BLaER1 treated with 17β-estradiol and CSF1 and Interleukin-3, amounts not matched to agents 10 nM and 100 nM (cell line): ENCODE results near the gene NGFR.

Experiments used
- H3K27ac ChIP-seq, 11 experiments: shearing (Covaris generic); formaldehyde crosslinking; 2 replicates each; pipeline ENCODE4 v1.8.1; 2022
- H3K27me3 ChIP-seq, 11 experiments: shearing (Covaris generic); formaldehyde crosslinking; 2 replicates each; pipeline ENCODE4 v1.8.1; 2022
- H3K36me3 ChIP-seq, 11 experiments: shearing (Covaris generic); formaldehyde crosslinking; 2 replicates each; pipeline ENCODE4 v1.8.1; 2022
- H3K4me1 ChIP-seq, 10 experiments: shearing (Covaris generic); formaldehyde crosslinking; 2 replicates each; pipeline ENCODE4 v1.8.1; 2022
- H3K4me2 ChIP-seq, 11 experiments: shearing (Covaris generic); formaldehyde crosslinking; 2 replicates each; pipeline ENCODE4 v1.8.1; 2022
- H3K4me3 ChIP-seq, 10 experiments: shearing (Covaris generic); formaldehyde crosslinking; 2 replicates each; pipeline ENCODE4 v1.8.1; 2022
- H3K9ac ChIP-seq, 11 experiments: shearing (Covaris generic); formaldehyde crosslinking; 2 replicates each; pipeline ENCODE4 v1.8.1; 2022
- H3K9me3 ChIP-seq, 11 experiments: shearing (Covaris generic); formaldehyde crosslinking; replicated peaks in 1 of 11; 2 replicates each; pipeline ENCODE4 v1.8.1; 2022
- H4K20me1 ChIP-seq, 11 experiments: shearing (Covaris generic); formaldehyde crosslinking; 2 replicates each; pipeline ENCODE4 v1.8.1; 2022
- Cebpa-rat ChIP-seq, 11 experiments: shearing (Covaris generic); IDR thresholded peaks; 2 replicates each; pipeline ENCODE4 v1.8.1; 2022

NGFR gene

GRCh38 chr17:49513641-49514040, 18.5 kb downstream of the NGFR start:
- Histone ChIP-seq H3K36me3 (no peaks in the 10 kb centered on the region), H3K4me3 (no peak overlapping the region), H3K27ac (no peak overlapping the region), H3K9ac (no peak overlapping the region), H3K9me3 (no peaks in the 10 kb centered on the region), H3K27me3 (peaks cover 0 to 28% (median 0%) of the 10 kb centered on the region in 11 experiments; a peak in 4 of 22 replicates), H3K4me2 (peak overlapping the region in 3 of 11 experiments; percentile 50 to 65 (median 54); a peak in 4 of 22 replicates), H3K4me1 (peaks cover 19 to 41% (median 32%) of the 10 kb centered on the region in 10 experiments), H4K20me1 (peaks cover 0 to 4% (median 0%) of the 10 kb centered on the region in 11 experiments; a peak in 2 of 22 replicates)
- no peak for TF ChIP-seq Cebpa-rat (IDR thresholded peaks at IDR 0.05)

DNA sequence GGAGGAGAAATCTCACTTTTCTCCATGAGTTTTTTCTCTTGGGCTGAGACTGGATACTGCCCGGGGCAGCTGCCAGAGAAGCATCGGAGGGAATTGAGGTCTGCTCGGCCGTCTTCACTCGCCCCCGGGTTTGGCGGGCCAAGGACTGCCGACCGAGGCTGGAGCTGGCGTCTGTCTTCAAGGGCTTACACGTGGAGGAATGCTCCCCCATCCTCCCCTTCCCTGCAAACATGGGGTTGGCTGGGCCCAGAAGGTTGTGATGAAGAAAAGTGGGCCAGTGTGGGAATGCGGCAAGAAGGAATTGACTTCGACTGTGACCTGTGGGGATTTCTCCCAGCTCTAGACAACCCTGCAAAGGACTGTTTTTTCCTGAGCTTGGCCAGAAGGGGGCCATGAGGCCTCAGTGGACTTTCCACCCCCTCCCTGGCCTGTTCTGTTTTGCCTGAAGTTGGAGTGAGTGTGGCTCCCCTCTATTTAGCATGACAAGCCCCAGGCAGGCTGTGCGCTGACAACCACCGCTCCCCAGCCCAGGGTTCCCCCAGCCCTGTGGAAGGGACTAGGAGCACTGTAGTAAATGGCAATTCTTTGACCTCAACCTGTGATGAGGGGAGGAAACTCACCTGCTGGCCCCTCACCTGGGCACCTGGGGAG, 19.1 kb downstream of the NGFR start:
- Histone ChIP-seq H4K20me1 (no peaks in the 10 kb centered on the region; a peak in 1 of 22 replicates), H3K27me3 (peaks cover 0 to 25% (median 0%) of the 10 kb centered on the region in 11 experiments; a peak in 4 of 22 replicates), H3K36me3 (no peaks in the 10 kb centered on the region), H3K4me3 (no peak overlapping the region), H3K4me1 (peaks cover 16 to 41% (median 30%) of the 10 kb centered on the region in 10 experiments), H3K9ac (no peak overlapping the region), H3K9me3 (no peaks in the 10 kb centered on the region), H3K27ac (no peak overlapping the region), H3K4me2 (peak overlapping the region in 4 of 11 experiments; percentile 69 to 93 (median 74); a peak in 8 of 22 replicates)
- TF ChIP-seq Cebpa-rat (IDR thresholded peaks at IDR 0.05) = no peak

DNA sequence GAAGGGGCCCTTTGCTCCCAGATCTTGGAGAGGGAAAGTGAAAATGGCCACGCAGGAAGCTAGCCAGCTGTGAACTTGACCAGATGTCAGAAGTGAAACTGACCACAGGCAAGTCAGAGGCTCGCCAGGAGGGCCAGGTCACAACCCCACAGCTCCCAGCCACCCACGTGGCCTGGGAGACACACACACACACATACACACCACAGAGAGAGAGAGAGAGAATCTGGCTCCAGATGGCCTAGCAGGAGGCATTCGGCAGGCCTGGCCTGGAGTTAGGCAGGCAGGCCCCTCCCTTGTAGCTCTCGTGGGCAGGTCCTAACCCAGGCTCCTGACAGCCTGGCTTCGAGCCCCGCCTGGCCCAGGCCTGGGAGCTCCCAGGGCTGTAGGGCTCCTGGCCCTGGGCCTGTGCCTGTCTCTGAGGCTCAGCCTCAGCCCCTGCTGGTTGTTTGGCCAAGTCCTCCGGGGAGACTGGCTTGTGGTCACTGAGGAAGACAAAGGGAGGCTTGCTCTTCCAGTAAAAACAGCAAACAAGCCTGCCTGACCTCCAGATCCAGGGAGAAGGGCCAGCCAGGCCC, 20.2 kb downstream of the NGFR start:
- H3K4me3 ChIP-seq = no peak overlapping the region
- H3K27me3 ChIP-seq = peaks cover 0 to 28% (median 0%) of the 10 kb centered on the region in 11 experiments; a peak in 4 of 22 replicates
- peak overlapping the region in 9 of 11 experiments; percentile 38 to 71 (median 56); a peak in 18 of 22 replicates for H3K27ac ChIP-seq
- TF ChIP-seq Cebpa-rat (IDR thresholded peaks at IDR 0.05) = no peak
- peaks cover 16 to 41% (median 24%) of the 10 kb centered on the region in 10 experiments for H3K4me1 ChIP-seq
- H3K36me3 ChIP-seq = no peaks in the 10 kb centered on the region
- H4K20me1 ChIP-seq = no peaks in the 10 kb centered on the region; a peak in 1 of 22 replicates
- peak overlapping the region in 10 of 11 experiments; percentile 10 to 71 (median 54); a peak in 18 of 22 replicates for H3K9ac ChIP-seq
- no peaks in the 10 kb centered on the region for H3K9me3 ChIP-seq
- H3K4me2 ChIP-seq = peak overlapping the region; percentile 63 to 93 (median 68)

GRCh38 chr17:49516180-49516579, 21.1 kb downstream of the NGFR start:
- Histone ChIP-seq H3K4me3 (no peak overlapping the region), H3K36me3 (no peaks in the 10 kb centered on the region), H3K4me1 (peaks cover 14 to 41% (median 22%) of the 10 kb centered on the region in 10 experiments), H3K4me2 (peak overlapping the region in 10 of 11 experiments; percentile 63 to 93 (median 68); a peak in 17 of 22 replicates), H3K27me3 (peaks cover 0 to 34% (median 0%) of the 10 kb centered on the region in 11 experiments; a peak in 4 of 22 replicates), H3K9me3 (no peaks in the 10 kb centered on the region), H3K9ac (peak overlapping the region in 2 of 11 experiments; percentile 67 to 71; a peak in 1 of 22 replicates), H4K20me1 (no peaks in the 10 kb centered on the region; a peak in 2 of 22 replicates), H3K27ac (peak overlapping the region in 1 of 11 experiments; percentile 56; a peak in 1 of 22 replicates)
- TF ChIP-seq Cebpa-rat (IDR thresholded peaks at IDR 0.05) = no peak

DNA sequence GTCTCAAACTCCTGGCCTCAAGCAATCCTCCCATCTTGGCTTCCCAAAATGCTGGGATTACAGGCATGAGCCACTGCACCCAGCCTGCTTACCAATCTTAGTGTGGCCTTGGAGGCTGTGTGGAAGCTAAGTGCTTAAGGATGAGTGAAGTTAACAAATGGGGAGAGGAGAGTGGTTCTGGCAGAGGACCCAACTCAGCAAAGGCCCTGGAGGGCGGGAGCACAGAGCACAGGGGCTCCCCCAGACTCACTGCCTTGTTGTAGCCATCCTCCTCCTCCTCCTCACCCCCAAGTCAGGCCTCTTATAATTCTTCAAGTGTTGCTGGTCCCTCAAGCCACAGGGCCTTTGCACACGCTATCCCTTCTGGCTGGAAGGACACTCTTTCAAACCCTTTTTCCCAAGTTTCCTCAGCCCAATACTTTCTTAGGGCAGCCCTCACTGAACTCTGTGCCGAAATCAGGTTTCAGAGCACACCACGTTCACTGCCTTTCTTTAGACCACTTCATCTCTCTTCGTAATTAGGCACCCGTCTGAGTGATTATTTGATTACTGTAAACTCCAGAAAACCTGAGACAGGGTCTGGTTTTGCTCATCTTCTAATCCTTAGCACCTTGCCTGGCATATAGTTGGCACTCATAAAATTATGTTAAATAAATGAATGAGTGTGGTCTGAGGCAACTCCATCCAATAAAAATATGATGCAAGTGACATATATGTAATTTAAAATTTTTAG, 23.4 kb downstream of the NGFR start:
- Histone ChIP-seq H4K20me1 (peaks cover 0 to 4% (median 0%) of the 10 kb centered on the region in 11 experiments; a peak in 2 of 22 replicates), H3K9me3 (no peaks in the 10 kb centered on the region), H3K27ac (no peak overlapping the region), H3K27me3 (peaks cover 0 to 37% (median 0%) of the 10 kb centered on the region in 11 experiments; a peak in 4 of 22 replicates), H3K4me1 (peaks cover 32 to 47% (median 39%) of the 10 kb centered on the region in 10 experiments), H3K36me3 (no peaks in the 10 kb centered on the region), H3K9ac (no peak overlapping the region), H3K4me2 (no peak overlapping the region), H3K4me3 (no peak overlapping the region)
- TF ChIP-seq Cebpa-rat (IDR thresholded peaks at IDR 0.05) = no peak

- Histone ChIP-seq H3K4me2 (no peak overlapping the region), H3K4me1 (peaks cover 37 to 52% (median 43%) of the 10 kb centered on the region in 10 experiments), H3K27ac (no peak overlapping the region), H3K9ac (no peak overlapping the region), H3K9me3 (no peaks in the 10 kb centered on the region), H3K36me3 (no peaks in the 10 kb centered on the region), H4K20me1 (peaks cover 0 to 4% (median 0%) of the 10 kb centered on the region in 11 experiments; a peak in 3 of 22 replicates), H3K27me3 (peaks cover 0 to 46% (median 0%) of the 10 kb centered on the region in 11 experiments; a peak in 4 of 22 replicates), H3K4me3 (no peak overlapping the region)
- TF ChIP-seq Cebpa-rat (IDR thresholded peaks at IDR 0.05) = no peak
These were observed 24.7 kb downstream of the NGFR start for GRCh38 chr17:49519781-49520180.

DNA sequence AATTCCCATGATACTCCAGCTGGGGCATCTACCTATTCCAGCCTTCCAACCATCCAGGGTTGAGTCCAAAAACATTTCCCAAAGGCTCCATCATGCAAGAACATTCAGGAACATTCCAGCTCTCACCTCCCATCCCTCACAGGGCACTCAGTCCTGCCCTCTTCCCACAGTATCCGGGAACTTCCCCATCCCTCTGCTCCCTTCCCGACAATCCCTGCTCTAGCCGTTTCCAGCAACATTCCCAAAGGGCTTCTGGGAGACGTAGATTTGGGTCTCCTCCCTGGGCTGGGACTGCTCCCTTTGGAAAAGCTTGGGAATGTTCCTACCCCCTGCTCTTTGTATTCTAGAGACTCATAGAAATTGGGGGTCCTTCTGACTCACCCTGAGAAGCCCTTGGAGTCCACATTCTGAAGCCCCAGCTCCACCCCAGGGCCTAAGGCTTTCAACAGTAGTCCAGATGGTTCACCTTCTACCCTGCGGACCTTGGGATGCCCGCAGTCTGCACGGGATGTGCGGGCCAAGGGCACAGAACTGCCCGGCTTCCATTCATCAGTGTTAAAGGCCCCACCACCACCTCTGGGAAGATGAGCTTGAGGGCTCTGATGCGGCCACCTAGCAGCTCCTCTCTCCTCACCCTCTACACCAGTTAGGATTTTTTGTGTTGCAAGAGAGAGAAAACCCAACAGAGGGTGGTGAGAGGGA, 25.4 kb downstream of the NGFR start:
- Histone ChIP-seq H3K9me3 (no peaks in the 10 kb centered on the region), H3K27ac (no peak overlapping the region), H3K4me3 (no peak overlapping the region), H4K20me1 (peaks cover 0 to 4% (median 0%) of the 10 kb centered on the region in 11 experiments; a peak in 3 of 22 replicates), H3K4me1 (peaks cover 29 to 45% (median 36%) of the 10 kb centered on the region in 10 experiments), H3K4me2 (no peak overlapping the region), H3K9ac (no peak overlapping the region), H3K36me3 (no peaks in the 10 kb centered on the region), H3K27me3 (peaks cover 0 to 46% (median 0%) of the 10 kb centered on the region in 11 experiments; a peak in 4 of 22 replicates)
- TF ChIP-seq Cebpa-rat (IDR thresholded peaks at IDR 0.05) = no peak

DNA sequence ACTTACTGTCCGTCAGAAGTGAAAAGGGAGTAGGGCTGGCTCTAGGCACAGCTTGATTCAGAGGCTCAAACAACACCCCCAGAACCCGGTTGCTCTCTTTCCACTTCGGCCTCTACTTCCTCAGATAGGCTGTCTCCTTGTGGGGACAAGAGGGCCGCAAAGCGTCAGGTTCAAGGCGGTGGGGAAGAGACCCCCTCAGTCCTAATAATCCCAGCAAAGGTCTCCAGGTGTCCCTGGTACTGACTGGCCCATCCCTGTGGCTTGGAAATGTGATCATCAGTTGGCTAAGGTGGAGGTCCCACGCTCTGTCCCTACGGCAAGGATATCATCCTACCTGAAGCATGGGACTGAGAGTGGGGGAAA, 26.0 kb downstream of the NGFR start:
- Histone ChIP-seq H3K27me3 (peaks cover 0 to 45% (median 0%) of the 10 kb centered on the region in 11 experiments; a peak in 4 of 22 replicates), H3K27ac (no peak overlapping the region), H3K9ac (no peak overlapping the region), H3K4me2 (0 out of 22 replicates have a peak overlapping the region, but pooled peaks of 1 of the 11 experiments have one; percentile 66), H3K9me3 (no peaks in the 10 kb centered on the region), H3K36me3 (no peaks in the 10 kb centered on the region), H3K4me3 (no peak overlapping the region), H4K20me1 (peaks cover 0 to 4% (median 0%) of the 10 kb centered on the region in 11 experiments; a peak in 2 of 22 replicates), H3K4me1 (peaks cover 24 to 40% (median 30%) of the 10 kb centered on the region in 10 experiments)
- no peak for TF ChIP-seq Cebpa-rat (IDR thresholded peaks at IDR 0.05)
